IMR-90 (cell line): ENCODE results near the gene HDDC2. TPM values are rescaled to one million over a fixed set of nuclear protein-coding genes. Genes with fewer than 3 reads are reported as not detected.

Experiments used
- ATAC-seq: fragments of 200-7000 bp; cut with Tn5 transposase; 2 replicates; pipeline ENCODE4 v1.9.1; 2020; ENCODE audit warnings: low read depth, mild to moderate bottlenecking, moderate library complexity
- BruUV-seq: library from RNA; stranded (reverse); fragments of 400-500 nt; replicated peaks from 2 replicates; lab custom pipeline; 2021; lab: Mats Ljungman, UMichigan
- CTCF ChIA-PET: fragments of 300-600 bp; formaldehyde crosslinking; extraction: SDS; loops from one replicate; lab custom pipeline; 2021; ENCODE audit warnings: antibody characterized with exemption; lab: Yijun Ruan, JAX
- POLR2A ChIA-PET: fragments of 300-600 bp; sonication (Branson Sonifier 250); formaldehyde crosslinking; loops from one replicate; lab custom pipeline; 2022; ENCODE audit warnings: antibody characterized with exemption; ENCODE audit not compliant: unreplicated experiment; lab: Charles Lee
- DNase-seq: peaks from one replicate; pipeline ENCODE4 v3.0.0; 2013
- H2AFZ ChIP-seq: replicated peaks from 2 replicates; pipeline ENCODE3; 2013; ENCODE audit warnings: low read length, mild to moderate bottlenecking; ENCODE audit not compliant: poor library complexity
- H2AK5ac ChIP-seq: 2 replicates; pipeline ENCODE4 v1.6.1; 2013; ENCODE audit warnings: low read depth, low read length, inconsistent platforms
- H2AK9ac ChIP-seq: replicated peaks from 2 replicates; pipeline ENCODE3; 2013; ENCODE audit warnings: mild to moderate bottlenecking, low read depth, low read length, moderate library complexity; ENCODE audit not compliant: poor library complexity
- H2BK120ac ChIP-seq: 2 replicates; pipeline ENCODE4 v1.6.1; 2013; ENCODE audit warnings: low read depth, low read length, inconsistent platforms
- H2BK15ac ChIP-seq: 3 replicates; pipeline ENCODE4 v1.6.1; 2013; ENCODE audit warnings: low read depth, low read length, inconsistent platforms
- H2BK20ac ChIP-seq: 2 replicates; pipeline ENCODE4 v1.6.1; 2013; ENCODE audit warnings: low read depth, mild to moderate bottlenecking, inconsistent platforms, low read length, moderate library complexity
- H2BK5ac ChIP-seq: 2 replicates; pipeline ENCODE4 v1.6.1; 2013; ENCODE audit warnings: mild to moderate bottlenecking, low read depth, low read length, inconsistent platforms; ENCODE audit not compliant: poor library complexity, severe bottlenecking
- H3K14ac ChIP-seq: replicated peaks from 2 replicates; pipeline ENCODE4 v1.6.1; 2013; ENCODE audit warnings: low read depth, low read length, inconsistent platforms
- H3K18ac ChIP-seq: 2 replicates; pipeline ENCODE4 v1.6.1; 2013; ENCODE audit warnings: low read depth, low read length, control low read depth
- H3K23ac ChIP-seq: 2 replicates; pipeline ENCODE4 v1.6.1; 2013; ENCODE audit warnings: low read depth, low read length, inconsistent platforms
- H3K27ac ChIP-seq: 2 replicates; pipeline ENCODE4 v1.5.1; 2013; ENCODE audit warnings: mild to moderate bottlenecking, control low read depth, low read length; ENCODE audit not compliant: insufficient read depth
- H3K27me3 ChIP-seq: 2 replicates; pipeline ENCODE4 v1.6.1; 2013; ENCODE audit warnings: low read length; ENCODE audit not compliant: control insufficient read depth, insufficient read depth
- H3K36me3 ChIP-seq: 2 replicates; pipeline ENCODE4 v1.6.1; 2013; ENCODE audit warnings: low read length, mixed read lengths; ENCODE audit not compliant: control insufficient read depth, insufficient read depth
- H3K4ac ChIP-seq: 2 replicates; pipeline ENCODE4 v1.6.1; 2013; ENCODE audit warnings: low read depth, low read length, inconsistent platforms
- H3K4me1 ChIP-seq: 2 replicates; pipeline ENCODE4 v1.6.1; 2013; ENCODE audit warnings: low read length, mixed read lengths; ENCODE audit not compliant: control insufficient read depth, insufficient read depth
- H3K4me2 ChIP-seq: 2 replicates; pipeline ENCODE4 v1.6.1; 2013; ENCODE audit warnings: low read depth, mild to moderate bottlenecking, control low read depth, low read length, moderate library complexity
- H3K4me3 ChIP-seq: 2 replicates; pipeline ENCODE4 v1.5.1; 2013; ENCODE audit warnings: low read depth, mild to moderate bottlenecking, control low read depth, low read length, moderate library complexity; ENCODE audit not compliant: insufficient read depth
- H3K56ac ChIP-seq: 2 replicates; pipeline ENCODE4 v1.6.1; 2013; ENCODE audit warnings: low read length, inconsistent platforms; ENCODE audit not compliant: insufficient read depth; ENCODE audit errors: extremely low read depth
- H3K79me1 ChIP-seq, 2 experiments: 2 replicates each; pipeline ENCODE4 v1.6.1; 2013; ENCODE audit warnings: low read length in 2 of 2, inconsistent platforms in 1 of 2, low read depth in 1 of 2
- H3K9ac ChIP-seq: 2 replicates; pipeline ENCODE4 v1.6.1; 2013; ENCODE audit warnings: low read depth, low read length, control low read depth
- H3K9me1 ChIP-seq: 2 replicates; pipeline ENCODE4 v1.6.1; 2013; ENCODE audit warnings: low read length, inconsistent platforms; ENCODE audit not compliant: insufficient read depth
- H3K9me3 ChIP-seq: 2 replicates; pipeline ENCODE4 v1.6.1; 2013; ENCODE audit warnings: low read length; ENCODE audit not compliant: control insufficient read depth, insufficient read depth
- H4K20me1 ChIP-seq: 2 replicates; pipeline ENCODE4 v1.6.1; 2013; ENCODE audit warnings: low read length, inconsistent platforms; ENCODE audit not compliant: insufficient read depth
- H4K5ac ChIP-seq: 2 replicates; pipeline ENCODE4 v1.6.1; 2013; ENCODE audit warnings: mild to moderate bottlenecking, low read depth, low read length, control low read depth
- H4K8ac ChIP-seq, 2 experiments: 2 replicates each; pipeline ENCODE4 v1.6.1; 2013; ENCODE audit warnings: low read depth in 2 of 2, low read length in 2 of 2, control low read depth in 1 of 2, inconsistent platforms in 1 of 2
- H4K91ac ChIP-seq: 2 replicates; pipeline ENCODE4 v1.6.1; 2013; ENCODE audit warnings: low read depth, low read length, inconsistent platforms; ENCODE audit not compliant: insufficient read depth
- BHLHE40 ChIP-seq: fragments of 150-350 bp; IDR thresholded peaks from 2 replicates; pipeline ENCODE4 v1.6.1; 2016; ENCODE audit warnings: mild to moderate bottlenecking, low read depth, low read length
- CEBPB ChIP-seq: IDR thresholded peaks from 2 replicates; pipeline ENCODE4 v1.6.1; 2012; ENCODE audit warnings: low read depth, low read length, improper control_type of control experiment
- CHD1 ChIP-seq: IDR thresholded peaks from 2 replicates; pipeline ENCODE4 v1.6.1; 2012; ENCODE audit warnings: low read depth, low read length, improper control_type of control experiment
- FOS ChIP-seq: fragments of 150-350 bp; IDR thresholded peaks from 2 replicates; pipeline ENCODE4 v1.6.1; 2016; ENCODE audit warnings: low read depth, low read length
- MAFK ChIP-seq: IDR thresholded peaks from 2 replicates; pipeline ENCODE4 v1.6.1; 2012; ENCODE audit warnings: low read depth, low read length, improper control_type of control experiment
- MAZ ChIP-seq: IDR thresholded peaks from 2 replicates; pipeline ENCODE4 v1.6.1; 2012; ENCODE audit warnings: low read depth, mild to moderate bottlenecking, low read length, improper control_type of control experiment, moderate library complexity, borderline replicate concordance
- MXI1 ChIP-seq: IDR thresholded peaks from 2 replicates; pipeline ENCODE4 v1.6.1; 2012; ENCODE audit warnings: low read depth, mild to moderate bottlenecking, low read length, moderate library complexity, borderline replicate concordance
- POLR2A ChIP-seq: IDR thresholded peaks from 2 replicates; pipeline ENCODE4 v1.6.1; 2012; ENCODE audit warnings: mild to moderate bottlenecking, low read depth, low read length
- RAD21 ChIP-seq: IDR thresholded peaks from 2 replicates; pipeline ENCODE4 v1.6.1; 2012; ENCODE audit warnings: low read length, improper control_type of control experiment
- RCOR1 ChIP-seq: IDR thresholded peaks from 2 replicates; pipeline ENCODE4 v1.6.1; 2012; ENCODE audit warnings: mild to moderate bottlenecking, low read length, improper control_type of control experiment; ENCODE audit not compliant: insufficient replicate concordance
- RFX5 ChIP-seq: IDR thresholded peaks from 2 replicates; pipeline ENCODE4 v1.8.0; 2012; ENCODE audit warnings: low read depth, mild to moderate bottlenecking, low read length, moderate library complexity
- SMC3 ChIP-seq: fragments of 150-350 bp; IDR thresholded peaks from 2 replicates; pipeline ENCODE4 v1.6.1; 2016; ENCODE audit warnings: low read depth, mild to moderate bottlenecking, antibody characterized with exemption, low read length, moderate library complexity
- WGBS, 2 experiments: methylation state at CpG; one replicate each; pipeline versions ENCODE4 v1.1.5 to v1.1.7; 2013; ENCODE audit warnings: missing lambda C conversion rate in 2 of 2; ENCODE audit not compliant: insufficient read length in 1 of 2; ENCODE audit errors: extremely low coverage in 2 of 2; 5-methylcytosine and 5-hydroxymethylcytosine counted together
- dilution Hi-C: fragments of 300-500 bp; cut with HindIII; formaldehyde crosslinking; loops from one replicate; pipeline ENCODE4 v1.14.3; 2018; ENCODE audit warnings: low sequenced_read_pairs; ENCODE audit not compliant: unreplicated experiment
- in situ Hi-C: fragments of 300-500 bp; cut with MboI; formaldehyde crosslinking; loops from 3 replicates; pipeline ENCODE4 v1.14.3; 2019; ENCODE audit warnings: low sequenced_read_pairs, inconsistent platforms, mixed read lengths
- intact Hi-C: fragments of 100-400 bp; cut with micrococcal nuclease; formaldehyde crosslinking; loops from 2 replicates; pipeline ENCODE4 v1.10.0; 2022
- polyA plus RNA-seq, 3 experiments: library from polyadenylated mRNA; depleted of rRNA; stranded (reverse); fragments of >200 nt; gene quantifications; 2 replicates each; pipeline ENCODE4 v1.2.3, GENCODE V29; 2012; ENCODE audit warnings: low replicate concordance in 1 of 3
- total RNA-seq: library from RNA; depleted of rRNA; stranded (reverse); fragments of >200 nt; gene quantifications from 2 replicates; pipeline ENCODE4 v1.2.3, GENCODE V29; 2012
- TF ChIP-seq, protein P1 (sequence below): conservative IDR thresholded peaks from 2 replicates; pipeline ENCODE4 v1.5.1; 2012; ENCODE audit warnings: mild to moderate bottlenecking, low read depth, low read length, improper control_type of control experiment
- TF ChIP-seq, protein P2 (sequence below): fragments of 150-350 bp; IDR thresholded peaks from 2 replicates; pipeline ENCODE4 v1.6.1; 2017; ENCODE audit warnings: mild to moderate bottlenecking, antibody characterized with exemption, low read length, low read depth

Gene HDDC2
- total and polyA plus RNA-seq, 2 of the 4 experiments (the other 2 are of a cell fraction), result 40.9 to 68.6 TPM

DNA sequence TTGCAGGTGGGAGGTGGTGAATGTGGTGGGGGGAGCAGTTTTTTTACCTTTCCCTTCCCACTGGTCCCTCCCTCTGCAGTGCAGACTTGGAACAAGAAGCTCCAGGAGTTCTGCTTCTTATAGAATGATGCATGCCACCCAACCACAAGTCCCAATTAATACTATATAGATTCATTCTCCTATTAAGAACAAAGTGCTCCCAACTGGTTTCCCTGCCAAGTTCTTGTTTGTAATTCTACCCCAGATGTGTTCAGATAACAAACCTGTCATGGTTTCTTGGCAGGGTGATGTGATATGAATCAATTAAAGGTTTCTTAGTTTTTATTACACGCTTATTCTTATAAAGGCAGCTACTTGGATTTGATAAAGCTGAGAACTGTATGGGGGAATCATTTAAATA, 23.9 kb downstream of the HDDC2 start:
- Histone ChIP-seq H4K8ac (no peak overlapping the region), H2BK120ac (no peak overlapping the region), H3K36me3 (peaks cover 29% of the 10 kb centered on the region), H3K14ac (no peak overlapping the region), H3K27me3 (no peaks in the 10 kb centered on the region), H2AFZ (no peak overlapping the region), H2AK5ac (no peak overlapping the region), H3K9ac (no peak overlapping the region), H3K4ac (no peak overlapping the region), H3K18ac (no peak overlapping the region), H3K79me1 (peaks cover 9 to 13% of the 10 kb centered on the region in 2 experiments), H4K5ac (no peak overlapping the region), H3K4me3 (no peak overlapping the region), H3K4me1 (no peaks in the 10 kb centered on the region), H2AK9ac (no peak overlapping the region), H3K56ac (no peak overlapping the region), H3K9me3 (peaks cover 2% of the 10 kb centered on the region; the same call in 1 of the 2 replicates), H4K91ac (no peak overlapping the region), H3K4me2 (no peak overlapping the region), H3K9me1 (no peaks in the 10 kb centered on the region), H4K20me1 (no peaks in the 10 kb centered on the region), H2BK20ac (no peak overlapping the region), H3K23ac (no peak overlapping the region), H2BK5ac (no peak overlapping the region), H2BK15ac (no peak overlapping the region), H3K27ac (no peak overlapping the region)
- DNase-seq (no peak), ATAC-seq (no peak)
- intact Hi-C loops, result no loop called here
- dilution Hi-C loops, result no loop called here
- CTCF ChIA-PET, result interaction anchor here (1.3 kb wide), 1 partner anchor 12 kb away, joined by 3 read pairs; no protein-coding TSS in a partner anchor
- no peak for TF ChIP-seq RAD21
- no peak for TF ChIP-seq CEBPB
- TF ChIP-seq MAFK, result no peak
- no peak for TF ChIP-seq CHD1
- TF ChIP-seq RCOR1, result no peak
- no peak for TF ChIP-seq POLR2A
- TF ChIP-seq SMC3, result no peak
- no peak for TF ChIP-seq MAZ
- no peak for TF ChIP-seq BHLHE40
- TF ChIP-seq RFX5, result no peak
- TF ChIP-seq FOS, result no peak
- TF ChIP-seq, protein P1, sequence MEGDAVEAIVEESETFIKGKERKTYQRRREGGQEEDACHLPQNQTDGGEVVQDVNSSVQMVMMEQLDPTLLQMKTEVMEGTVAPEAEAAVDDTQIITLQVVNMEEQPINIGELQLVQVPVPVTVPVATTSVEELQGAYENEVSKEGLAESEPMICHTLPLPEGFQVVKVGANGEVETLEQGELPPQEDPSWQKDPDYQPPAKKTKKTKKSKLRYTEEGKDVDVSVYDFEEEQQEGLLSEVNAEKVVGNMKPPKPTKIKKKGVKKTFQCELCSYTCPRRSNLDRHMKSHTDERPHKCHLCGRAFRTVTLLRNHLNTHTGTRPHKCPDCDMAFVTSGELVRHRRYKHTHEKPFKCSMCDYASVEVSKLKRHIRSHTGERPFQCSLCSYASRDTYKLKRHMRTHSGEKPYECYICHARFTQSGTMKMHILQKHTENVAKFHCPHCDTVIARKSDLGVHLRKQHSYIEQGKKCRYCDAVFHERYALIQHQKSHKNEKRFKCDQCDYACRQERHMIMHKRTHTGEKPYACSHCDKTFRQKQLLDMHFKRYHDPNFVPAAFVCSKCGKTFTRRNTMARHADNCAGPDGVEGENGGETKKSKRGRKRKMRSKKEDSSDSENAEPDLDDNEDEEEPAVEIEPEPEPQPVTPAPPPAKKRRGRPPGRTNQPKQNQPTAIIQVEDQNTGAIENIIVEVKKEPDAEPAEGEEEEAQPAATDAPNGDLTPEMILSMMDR, result no peak
- TF ChIP-seq, protein P2, sequence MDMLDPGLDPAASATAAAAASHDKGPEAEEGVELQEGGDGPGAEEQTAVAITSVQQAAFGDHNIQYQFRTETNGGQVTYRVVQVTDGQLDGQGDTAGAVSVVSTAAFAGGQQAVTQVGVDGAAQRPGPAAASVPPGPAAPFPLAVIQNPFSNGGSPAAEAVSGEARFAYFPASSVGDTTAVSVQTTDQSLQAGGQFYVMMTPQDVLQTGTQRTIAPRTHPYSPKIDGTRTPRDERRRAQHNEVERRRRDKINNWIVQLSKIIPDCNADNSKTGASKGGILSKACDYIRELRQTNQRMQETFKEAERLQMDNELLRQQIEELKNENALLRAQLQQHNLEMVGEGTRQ, result no peak
- no peak for TF ChIP-seq MXI1
- POLR2A ChIA-PET, result no interaction called here
- BruUV-seq, result no TSS peak
- no CpG with 5 or more reads among the region's 1 CpG for WGBS, 2 experiments
- in situ Hi-C loops, result loop anchor here (10.0 kb wide), 1 partner anchor 403 kb away; no protein-coding TSS in a partner anchor
